RPMI7951 (cell line): Measurements from ENCODE around the gene AKAP10. TPM values are rescaled to one million over a fixed set of nuclear protein-coding genes. Genes with fewer than 3 reads are reported as not detected.
A peak's percentile ranks its signal among the peaks of the same experiment; 100 is the strongest.
"Not testable (repeated sequence)": the region's sequence is repeated elsewhere in the genome, so short reads cannot be mapped to it uniquely, and the experiment has no call there.

ENCODE experiments used
- DNase-seq: peaks from one replicate; pipeline ENCODE4 v3.0.0-alpha.2; 2012; ENCODE audit warnings: low read depth
- total RNA-seq: library from RNA; depleted of rRNA; stranded (reverse); fragments of >200 nt; shearing (Covaris generic); gene quantifications from 2 replicates; pipeline ENCODE4 v1.2.3, GENCODE V29; 2014; rRNA removed

Gene AKAP10
- total RNA-seq, 1 experiment from 2014 or later: 19.7 TPM

DNA sequence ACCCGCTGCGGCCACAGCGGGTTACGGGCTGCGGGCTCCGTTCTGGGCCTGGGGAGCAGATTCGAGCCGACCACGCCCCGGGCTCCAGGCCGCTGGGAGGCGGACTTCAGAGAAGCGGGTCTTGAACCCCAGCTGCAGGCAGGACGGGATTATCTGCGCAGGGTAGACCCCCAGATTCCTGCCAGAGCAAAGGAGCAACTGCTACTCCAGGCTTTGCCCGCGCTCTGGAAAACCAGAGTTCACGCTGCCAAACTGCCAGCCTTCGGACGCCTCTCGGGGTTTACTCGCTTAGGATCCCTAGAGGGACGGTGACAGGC, 109.6 kb downstream of the AKAP10 start:
- no peak for DNase-seq

DNA sequence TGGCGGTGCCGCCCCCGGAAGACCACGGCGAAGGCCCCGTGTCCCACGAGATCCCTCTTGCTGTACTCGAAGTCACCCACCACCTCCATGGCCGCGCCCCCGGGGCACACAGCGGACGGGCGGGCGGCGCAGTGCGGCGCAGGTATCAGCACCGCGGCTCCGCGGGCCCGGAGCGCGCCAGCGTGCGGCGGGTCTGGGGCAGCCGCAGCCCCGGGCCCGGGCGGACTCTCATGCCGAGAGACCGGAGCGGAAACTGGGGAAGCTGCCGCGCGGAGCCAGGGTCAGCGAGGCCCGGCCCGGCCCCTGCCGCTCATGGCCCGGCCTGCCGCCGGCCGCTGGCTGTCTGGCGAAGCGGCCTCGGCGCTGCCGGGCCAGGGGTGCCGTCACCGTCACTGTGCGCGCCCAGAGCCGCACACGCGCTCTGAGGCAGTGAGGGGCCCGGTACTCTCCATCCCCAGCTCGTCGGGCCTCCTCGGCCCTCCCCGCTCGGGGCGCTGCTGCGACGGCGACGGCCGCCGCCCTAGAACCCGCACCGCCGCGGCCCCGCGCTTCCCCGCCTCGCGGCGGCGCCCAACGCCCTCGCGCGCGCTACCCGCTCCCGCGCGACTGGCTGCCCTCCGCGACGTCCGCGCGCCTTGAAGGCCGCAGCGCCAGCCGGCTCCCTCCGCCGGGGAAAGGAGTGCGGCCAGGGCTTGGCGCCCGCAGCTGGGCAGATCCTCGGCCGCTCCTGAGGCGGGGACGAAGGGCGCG, 110.1 kb downstream of the AKAP10 start, which contains the start of gene ULK2:
ULK2 (minus strand) TSS at position 608 of the 750 bp plus-strand sequence; CDS start at position 89, 519 bp downstream.
- DNase-seq: peak; percentile 73

DNA sequence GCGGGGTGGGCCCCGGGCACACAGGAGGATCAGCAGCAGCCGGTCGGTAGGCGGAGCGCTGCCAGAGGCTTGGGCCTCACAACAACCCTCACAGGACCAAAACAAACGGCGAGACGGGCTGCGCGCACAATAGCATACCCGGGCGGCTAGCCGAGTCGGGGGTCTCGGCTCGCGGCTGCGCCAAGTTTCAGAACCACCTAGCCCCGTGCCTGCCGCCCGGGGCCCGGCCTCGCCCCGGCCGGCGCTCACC, 110.6 kb downstream of the AKAP10 start:
- peak; percentile 43 for DNase-seq

DNA sequence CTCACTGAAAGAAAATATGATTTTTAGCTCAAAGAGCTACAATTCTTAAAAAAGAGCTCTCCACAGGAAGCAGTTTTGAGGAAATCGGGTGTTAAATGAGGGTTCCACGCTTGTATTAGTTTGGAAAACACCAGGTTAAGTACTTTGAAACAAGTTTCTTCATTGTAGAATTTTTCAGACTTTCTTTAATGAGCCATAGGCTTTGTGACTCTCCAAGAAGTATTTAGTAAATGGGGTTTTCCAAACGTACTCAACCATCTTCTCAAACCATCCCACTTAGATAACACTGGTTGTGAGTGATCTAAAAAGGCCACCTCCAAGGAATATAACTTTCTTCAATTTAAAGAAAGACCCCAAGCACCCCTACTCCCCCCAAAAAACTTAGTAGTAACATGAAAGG, 112.6 kb downstream of the AKAP10 start:
- DNase-seq: no peak

DNA sequence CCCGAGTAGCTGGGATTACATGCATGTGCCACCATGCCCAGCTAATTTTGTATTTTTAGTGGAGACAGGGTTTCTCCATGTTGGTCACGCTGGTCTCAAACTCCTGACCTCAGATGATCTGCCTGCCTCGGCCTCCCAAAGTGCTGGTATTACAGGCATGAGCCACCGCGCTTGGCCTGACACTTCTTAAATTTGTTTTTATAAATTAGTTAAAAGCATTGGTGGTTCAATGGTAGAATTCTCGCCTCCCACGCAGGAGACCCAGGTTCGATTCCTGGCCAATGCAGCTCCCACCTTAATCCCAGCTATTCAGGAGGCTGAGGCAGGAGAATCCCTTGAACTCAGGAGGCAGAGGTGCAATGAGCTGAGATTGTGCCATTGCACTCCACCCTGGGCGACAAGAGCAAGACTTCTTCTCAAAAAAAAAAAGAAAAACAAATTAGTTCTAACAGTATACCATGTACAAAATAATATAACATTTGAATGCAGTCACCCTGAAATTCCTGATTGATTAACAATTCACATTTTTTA, 116.9 kb downstream of the AKAP10 start:
- DNase-seq: not testable (repeated sequence)

DNA sequence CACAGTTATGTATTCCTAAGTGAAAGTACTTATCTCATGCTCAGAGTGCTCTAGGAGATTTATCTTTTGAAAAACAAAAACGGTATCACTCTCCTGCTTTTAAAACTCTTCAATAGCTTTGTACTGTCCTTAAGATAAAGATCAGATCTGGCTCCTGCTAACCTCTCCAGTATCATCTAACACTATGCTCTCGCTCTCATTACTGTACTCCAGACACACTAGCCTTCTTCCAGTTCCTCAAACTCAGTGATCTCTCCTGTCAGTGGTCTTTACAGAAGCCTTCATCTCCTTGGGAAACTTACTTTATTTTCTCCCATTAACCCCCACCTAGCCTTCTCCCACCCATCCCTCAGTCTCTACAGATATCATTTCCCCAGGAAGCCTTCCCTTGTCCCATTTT, 120.0 kb downstream of the AKAP10 start:
- no peak for DNase-seq

Other genes with a start within 250 kb of the AKAP10 start
- not detected in 2 replicates for gene ALDH3A1, start 229.5 kb downstream of the AKAP10 start, total RNA-seq
- gene ULK2, start 109.9 kb downstream of the AKAP10 start, total RNA-seq: 11.3 and 16.1 TPM in 2 replicates
- 40.3 and 45.4 TPM in 2 replicates for gene SPECC1, start 31.5 kb upstream of the AKAP10 start, total RNA-seq